ENCODE data around the gene ARL6IP5.

DNA sequence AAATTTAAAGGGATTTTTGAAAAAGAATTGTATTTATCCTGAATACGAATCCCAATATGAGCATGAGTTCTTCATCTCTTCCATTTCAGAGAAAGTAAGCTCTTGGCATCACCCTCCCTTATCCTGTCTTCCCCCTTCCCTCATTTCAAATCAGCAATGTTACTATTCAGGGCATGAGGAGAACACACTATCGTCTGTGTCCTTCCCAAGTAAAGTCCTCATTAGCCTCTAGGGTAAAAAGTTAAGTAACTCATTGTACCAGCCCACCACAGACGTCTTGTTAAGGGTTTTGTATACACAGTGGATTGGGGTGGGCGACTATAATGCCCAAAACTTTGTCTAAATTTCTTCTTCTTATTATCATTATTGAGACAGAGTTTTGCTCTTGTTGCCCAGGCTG, 14.8 kb downstream of the ARL6IP5 start:
- TF ChIP-seq, protein P1, sequence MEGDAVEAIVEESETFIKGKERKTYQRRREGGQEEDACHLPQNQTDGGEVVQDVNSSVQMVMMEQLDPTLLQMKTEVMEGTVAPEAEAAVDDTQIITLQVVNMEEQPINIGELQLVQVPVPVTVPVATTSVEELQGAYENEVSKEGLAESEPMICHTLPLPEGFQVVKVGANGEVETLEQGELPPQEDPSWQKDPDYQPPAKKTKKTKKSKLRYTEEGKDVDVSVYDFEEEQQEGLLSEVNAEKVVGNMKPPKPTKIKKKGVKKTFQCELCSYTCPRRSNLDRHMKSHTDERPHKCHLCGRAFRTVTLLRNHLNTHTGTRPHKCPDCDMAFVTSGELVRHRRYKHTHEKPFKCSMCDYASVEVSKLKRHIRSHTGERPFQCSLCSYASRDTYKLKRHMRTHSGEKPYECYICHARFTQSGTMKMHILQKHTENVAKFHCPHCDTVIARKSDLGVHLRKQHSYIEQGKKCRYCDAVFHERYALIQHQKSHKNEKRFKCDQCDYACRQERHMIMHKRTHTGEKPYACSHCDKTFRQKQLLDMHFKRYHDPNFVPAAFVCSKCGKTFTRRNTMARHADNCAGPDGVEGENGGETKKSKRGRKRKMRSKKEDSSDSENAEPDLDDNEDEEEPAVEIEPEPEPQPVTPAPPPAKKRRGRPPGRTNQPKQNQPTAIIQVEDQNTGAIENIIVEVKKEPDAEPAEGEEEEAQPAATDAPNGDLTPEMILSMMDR (conservative IDR thresholded peaks at IDR 0.05; ENCODE audit: low read length) = no peak
- no peak for TF ChIP-seq EZH2phosphoT487 (IDR thresholded peaks at IDR 0.05; ENCODE audit: borderline replicate concordance)

Data from Loucy (cell line).